ENCODE measurements around the gene UBR3.

The UBR3 gene

DNA sequence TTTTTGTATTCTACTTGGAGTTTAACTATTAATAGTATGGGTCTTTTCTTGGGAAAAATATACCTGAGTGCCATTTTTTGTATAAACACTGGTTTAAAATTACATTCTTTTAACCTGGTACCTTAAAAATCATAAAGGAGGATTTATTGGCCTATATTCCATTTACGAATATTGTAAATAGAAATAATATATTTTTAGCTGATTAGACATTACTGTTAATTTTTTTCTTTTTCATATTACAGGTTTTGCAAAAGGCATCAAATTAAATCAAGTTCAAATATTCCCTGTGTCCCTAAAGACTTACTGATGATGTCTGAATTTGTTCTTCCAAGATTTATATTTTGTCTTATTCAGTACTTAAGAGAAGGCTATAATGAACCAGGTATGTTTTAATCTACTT lies 44.7 kb downstream of the UBR3 start:
- no peak for TF ChIP-seq POLR2AphosphoS5 (IDR thresholded peaks at IDR 0.05; ENCODE audit: low read depth, low read length)
- TF ChIP-seq TAF1 (IDR thresholded peaks at IDR 0.05; ENCODE audit: borderline replicate concordance, insufficient read depth, low read length): no peak
- no peak for TF ChIP-seq SIN3A (IDR thresholded peaks at IDR 0.05; ENCODE audit: borderline replicate concordance, insufficient read depth, low read length)
- TF ChIP-seq FOXP2 (optimal IDR thresholded peaks at IDR 0.05; ENCODE audit: borderline replicate concordance, extremely low read depth, extremely low read length, insufficient read depth): no peak
- TF ChIP-seq, protein P1, sequence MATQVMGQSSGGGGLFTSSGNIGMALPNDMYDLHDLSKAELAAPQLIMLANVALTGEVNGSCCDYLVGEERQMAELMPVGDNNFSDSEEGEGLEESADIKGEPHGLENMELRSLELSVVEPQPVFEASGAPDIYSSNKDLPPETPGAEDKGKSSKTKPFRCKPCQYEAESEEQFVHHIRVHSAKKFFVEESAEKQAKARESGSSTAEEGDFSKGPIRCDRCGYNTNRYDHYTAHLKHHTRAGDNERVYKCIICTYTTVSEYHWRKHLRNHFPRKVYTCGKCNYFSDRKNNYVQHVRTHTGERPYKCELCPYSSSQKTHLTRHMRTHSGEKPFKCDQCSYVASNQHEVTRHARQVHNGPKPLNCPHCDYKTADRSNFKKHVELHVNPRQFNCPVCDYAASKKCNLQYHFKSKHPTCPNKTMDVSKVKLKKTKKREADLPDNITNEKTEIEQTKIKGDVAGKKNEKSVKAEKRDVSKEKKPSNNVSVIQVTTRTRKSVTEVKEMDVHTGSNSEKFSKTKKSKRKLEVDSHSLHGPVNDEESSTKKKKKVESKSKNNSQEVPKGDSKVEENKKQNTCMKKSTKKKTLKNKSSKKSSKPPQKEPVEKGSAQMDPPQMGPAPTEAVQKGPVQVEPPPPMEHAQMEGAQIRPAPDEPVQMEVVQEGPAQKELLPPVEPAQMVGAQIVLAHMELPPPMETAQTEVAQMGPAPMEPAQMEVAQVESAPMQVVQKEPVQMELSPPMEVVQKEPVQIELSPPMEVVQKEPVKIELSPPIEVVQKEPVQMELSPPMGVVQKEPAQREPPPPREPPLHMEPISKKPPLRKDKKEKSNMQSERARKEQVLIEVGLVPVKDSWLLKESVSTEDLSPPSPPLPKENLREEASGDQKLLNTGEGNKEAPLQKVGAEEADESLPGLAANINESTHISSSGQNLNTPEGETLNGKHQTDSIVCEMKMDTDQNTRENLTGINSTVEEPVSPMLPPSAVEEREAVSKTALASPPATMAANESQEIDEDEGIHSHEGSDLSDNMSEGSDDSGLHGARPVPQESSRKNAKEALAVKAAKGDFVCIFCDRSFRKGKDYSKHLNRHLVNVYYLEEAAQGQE (IDR thresholded peaks at IDR 0.05; ENCODE audit: insufficient read depth in 1 of 2, low read depth in 2 of 2, low read length in 2 of 2): no peak

DNA sequence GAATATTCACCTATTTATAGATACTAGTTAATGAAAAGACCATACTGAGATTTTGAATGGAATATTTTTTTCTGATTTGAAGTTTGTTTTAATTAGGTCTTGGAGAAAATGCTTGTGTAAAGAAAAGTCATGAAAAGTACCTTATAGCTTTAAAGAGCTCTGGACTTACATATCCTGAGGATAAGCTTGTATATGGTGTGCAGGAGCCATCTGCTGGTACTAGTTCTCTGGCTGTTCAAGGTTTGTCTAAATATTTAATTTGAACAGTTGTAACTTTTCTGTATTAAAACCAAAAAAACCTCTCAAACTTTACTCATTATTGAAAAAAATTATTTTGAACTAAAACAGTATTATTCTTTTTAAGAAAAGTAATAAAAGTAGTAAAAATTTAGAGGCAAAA lies 50.1 kb downstream of the UBR3 start:
- TF ChIP-seq TAF1 (IDR thresholded peaks at IDR 0.05; ENCODE audit: borderline replicate concordance, insufficient read depth, low read length) (no peak), SIN3A (IDR thresholded peaks at IDR 0.05; ENCODE audit: borderline replicate concordance, insufficient read depth, low read length) (no peak), FOXP2 (optimal IDR thresholded peaks at IDR 0.05; ENCODE audit: borderline replicate concordance, extremely low read depth, extremely low read length, insufficient read depth) (no peak), POLR2AphosphoS5 (IDR thresholded peaks at IDR 0.05; ENCODE audit: low read depth, low read length) (no peak)
- TF ChIP-seq, protein P1 (IDR thresholded peaks at IDR 0.05; ENCODE audit: insufficient read depth in 1 of 2, low read depth in 2 of 2, low read length in 2 of 2): no peak

DNA sequence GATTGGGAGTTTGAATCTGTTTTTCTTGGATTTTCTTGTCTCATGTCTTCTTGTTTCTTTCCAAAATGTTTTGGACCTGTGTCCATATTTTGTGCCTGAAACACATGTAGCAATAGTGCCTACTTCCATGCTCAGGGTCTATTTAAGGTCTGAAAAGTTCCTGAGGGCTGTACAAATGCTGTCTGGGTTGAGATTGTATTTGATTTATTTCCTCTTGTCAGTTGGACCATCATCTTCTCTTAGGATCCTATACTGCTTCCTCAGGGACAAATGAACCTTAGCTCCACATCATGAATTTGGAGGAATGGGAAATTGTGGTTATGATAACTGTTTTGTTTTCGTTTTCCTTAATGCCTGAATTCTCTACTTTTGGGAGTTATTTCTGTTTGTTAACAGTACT lies 59.9 kb downstream of the UBR3 start:
- TF ChIP-seq FOXP2 (optimal IDR thresholded peaks at IDR 0.05; ENCODE audit: borderline replicate concordance, extremely low read depth, extremely low read length, insufficient read depth) (no peak), SIN3A (IDR thresholded peaks at IDR 0.05; ENCODE audit: borderline replicate concordance, insufficient read depth, low read length) (no peak), TAF1 (IDR thresholded peaks at IDR 0.05; ENCODE audit: borderline replicate concordance, insufficient read depth, low read length) (no peak), POLR2AphosphoS5 (IDR thresholded peaks at IDR 0.05; ENCODE audit: low read depth, low read length) (no peak)
- TF ChIP-seq, protein P1 (IDR thresholded peaks at IDR 0.05; ENCODE audit: insufficient read depth in 1 of 2, low read depth in 2 of 2, low read length in 2 of 2): no peak

DNA sequence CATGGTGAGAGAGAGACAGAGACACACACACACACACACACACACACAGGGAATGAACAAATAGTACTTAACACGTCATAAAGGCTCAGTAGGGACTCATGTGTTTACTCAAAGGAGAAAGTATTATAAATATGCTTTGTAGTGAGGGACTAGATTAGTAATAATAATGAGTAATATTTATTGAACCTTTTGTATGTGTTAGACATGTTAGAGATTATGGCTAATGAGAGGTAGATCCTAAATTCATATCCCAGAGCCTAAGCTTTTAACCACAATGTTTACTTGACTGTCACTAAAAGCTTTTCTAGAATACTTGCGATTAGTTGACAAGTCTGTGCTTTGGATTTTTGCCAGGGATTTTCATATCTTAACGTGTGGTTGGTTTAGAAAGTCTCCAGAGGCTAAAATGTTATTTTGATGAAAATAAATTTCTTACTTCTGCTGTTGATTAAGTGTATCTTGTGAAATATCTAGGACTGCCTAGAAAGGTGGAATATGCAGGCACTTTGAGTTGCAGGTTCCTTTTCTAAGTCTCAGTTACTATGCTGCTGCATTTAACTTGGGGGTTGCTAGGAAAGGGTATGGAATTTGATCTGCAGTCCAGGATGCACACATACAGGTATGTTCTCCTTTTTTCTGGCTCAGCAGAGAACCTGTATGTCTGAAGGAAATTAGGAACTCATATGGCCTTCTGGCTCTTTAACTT lies 64.5 kb downstream of the UBR3 start:
- TF ChIP-seq FOXP2 (optimal IDR thresholded peaks at IDR 0.05; ENCODE audit: borderline replicate concordance, extremely low read depth, extremely low read length, insufficient read depth) (no peak), SIN3A (IDR thresholded peaks at IDR 0.05; ENCODE audit: borderline replicate concordance, insufficient read depth, low read length) (no peak), POLR2AphosphoS5 (IDR thresholded peaks at IDR 0.05; ENCODE audit: low read depth, low read length) (no peak), TAF1 (IDR thresholded peaks at IDR 0.05; ENCODE audit: borderline replicate concordance, insufficient read depth, low read length) (no peak)
- TF ChIP-seq, protein P1 (IDR thresholded peaks at IDR 0.05; ENCODE audit: insufficient read depth in 1 of 2, low read depth in 2 of 2, low read length in 2 of 2): no peak

Measured in PFSK-1 (cell line).